Stimulated activated CD4-positive, alpha-beta T cell treated with anti-CD3 and anti-CD28 coated beads, Interleukin-12 subunit alpha, Interleukin-12 subunit beta, amount 100 ng/mL, for 48 hours (primary cell): ENCODE data around the gene LRRC49.
"Not testable (repeated sequence)": the region's sequence is repeated elsewhere in the genome, so short reads cannot be mapped to it uniquely, and the experiment has no call there.

Experiments used
- DNase-seq, 3 donors: peaks; one replicate each; pipeline ENCODE4 v3.0.0-alpha.2; 2020; ENCODE audit warnings: low read depth in 2 of 3, low spot score in 1 of 3

Gene LRRC49

GRCh38 chr15:70866982-70867641, 25.5 kb upstream of the LRRC49 start:
- no peak for DNase-seq

GRCh38 chr15:70867911-70868467, 24.6 kb upstream of the LRRC49 start:
- no peak for DNase-seq

- no peak for DNase-seq
Observed at GRCh38 chr15:70869346-70869745, 23.3 kb upstream of the LRRC49 start.

- DNase-seq, result no peak
Observed at GRCh38 chr15:70870051-70870450, 22.6 kb upstream of the LRRC49 start.

GRCh38 chr15:70871490-70871889, 21.1 kb upstream of the LRRC49 start:
- DNase-seq, result not testable (repeated sequence)

GRCh38 chr15:70873232-70874054, 19.2 kb upstream of the LRRC49 start:
- DNase-seq, result no peak

- no peak for DNase-seq
Observed at GRCh38 chr15:70875001-70875782, 17.4 kb upstream of the LRRC49 start.

- DNase-seq, result no peak
Observed at GRCh38 chr15:70876011-70876410, 16.6 kb upstream of the LRRC49 start.

GRCh38 chr15:70876683-70877082, 15.9 kb upstream of the LRRC49 start:
- no peak for DNase-seq

GRCh38 chr15:70879401-70879800, 13.2 kb upstream of the LRRC49 start:
- DNase-seq, result no peak

- no peak for DNase-seq
Observed at GRCh38 chr15:70880781-70881180, 11.8 kb upstream of the LRRC49 start.

GRCh38 chr15:70882361-70882760, 10.3 kb upstream of the LRRC49 start:
- DNase-seq, result no peak

GRCh38 chr15:70892912-70893560, 410 bp downstream of the LRRC49 start:
- DNase-seq, result no peak

GRCh38 chr15:70902107-70902506, 9.5 kb downstream of the LRRC49 start:
- DNase-seq, result no peak

- DNase-seq, result no peak
Observed at GRCh38 chr15:70906842-70907241, 14.2 kb downstream of the LRRC49 start.

GRCh38 chr15:70907784-70908471, 15.3 kb downstream of the LRRC49 start:
- DNase-seq, result no peak

- no peak for DNase-seq
Observed at GRCh38 chr15:70910958-70911357, 18.3 kb downstream of the LRRC49 start.

GRCh38 chr15:70912187-70912586, 19.6 kb downstream of the LRRC49 start:
- no peak for DNase-seq

- no peak for DNase-seq
Observed at GRCh38 chr15:70916531-70916930, 23.9 kb downstream of the LRRC49 start.

- no peak for DNase-seq
Observed at GRCh38 chr15:70917955-70918354, 25.3 kb downstream of the LRRC49 start.
